Dermis blood vessel endothelial cell (primary cell): ENCODE data around the gene CD320. TPM values are rescaled to one million over a fixed set of nuclear protein-coding genes. Genes with fewer than 3 reads are reported as not detected.
"Not testable (repeated sequence)": the region's sequence is repeated elsewhere in the genome, so short reads cannot be mapped to it uniquely, and the experiment has no call there.

ENCODE experiments used
- DNase-seq: peaks from one replicate; pipeline ENCODE4 v3.0.0; 2010
- total RNA-seq: library from RNA; depleted of rRNA; stranded (reverse); fragments of >200 nt; gene quantifications from 2 replicates; pipeline ENCODE4 v1.2.3, GENCODE V29; 2014

The CD320 gene
- total RNA-seq, 1 donor from 2014 or later, result 38.8 TPM

GRCh38 chr19:8332976-8333766 is 25.0 kb upstream of the CD320 start:
- no peak for DNase-seq

DNA sequence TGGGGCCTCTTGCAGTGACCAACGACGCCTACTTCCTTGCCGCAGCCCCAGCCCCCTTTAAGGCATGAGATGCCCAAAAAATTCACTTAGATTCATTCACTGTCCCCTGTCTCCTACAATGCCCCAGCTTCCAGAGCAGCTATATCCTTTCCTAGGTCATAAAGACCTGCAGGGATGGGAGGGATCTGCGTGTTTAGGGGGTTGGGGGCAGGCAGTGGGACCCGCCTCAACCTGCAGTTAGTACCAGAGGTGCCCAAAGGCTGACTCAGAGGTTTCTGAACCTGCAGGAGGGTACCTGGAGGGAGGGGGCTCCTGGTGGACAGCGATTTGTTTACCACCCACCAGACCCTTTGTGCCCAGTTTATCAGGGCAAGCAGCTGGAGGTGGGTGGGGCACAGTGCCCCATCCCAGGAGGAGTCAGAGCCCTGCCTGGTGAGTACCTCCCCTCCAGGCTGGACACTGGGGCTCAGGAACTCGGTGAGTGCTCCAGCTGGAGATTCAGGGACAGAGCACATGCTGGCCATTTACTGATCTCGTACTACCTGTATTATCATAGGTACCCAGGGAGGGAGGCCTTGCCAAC is 23.2 kb upstream of the CD320 start:
- no peak for DNase-seq

GRCh38 chr19:8329996-8330395 is 21.8 kb upstream of the CD320 start:
- no peak for DNase-seq

DNA sequence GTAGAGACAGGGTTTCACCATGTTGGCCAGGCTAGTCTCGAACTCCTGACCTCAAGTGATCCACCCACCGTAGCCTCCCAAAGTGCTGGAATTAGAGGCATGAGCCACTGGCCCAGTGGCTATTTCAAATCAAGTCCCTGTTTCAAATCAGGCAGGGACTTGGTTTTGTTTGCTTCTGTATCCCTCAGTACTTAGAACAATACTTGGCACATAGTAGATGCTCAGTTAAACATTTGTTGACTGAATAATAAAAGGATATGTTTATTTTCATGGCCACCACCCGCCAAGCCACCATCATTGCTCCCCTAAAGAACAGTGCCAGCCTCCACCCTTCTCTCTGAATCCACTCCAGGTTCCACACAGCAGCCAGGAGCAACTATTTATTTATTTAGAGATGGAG is 17.3 kb upstream of the CD320 start:
- no peak for DNase-seq

- peak; percentile 59 for DNase-seq
Measured at GRCh38 chr19:8324186-8325050, 16.3 kb upstream of the CD320 start.

DNA sequence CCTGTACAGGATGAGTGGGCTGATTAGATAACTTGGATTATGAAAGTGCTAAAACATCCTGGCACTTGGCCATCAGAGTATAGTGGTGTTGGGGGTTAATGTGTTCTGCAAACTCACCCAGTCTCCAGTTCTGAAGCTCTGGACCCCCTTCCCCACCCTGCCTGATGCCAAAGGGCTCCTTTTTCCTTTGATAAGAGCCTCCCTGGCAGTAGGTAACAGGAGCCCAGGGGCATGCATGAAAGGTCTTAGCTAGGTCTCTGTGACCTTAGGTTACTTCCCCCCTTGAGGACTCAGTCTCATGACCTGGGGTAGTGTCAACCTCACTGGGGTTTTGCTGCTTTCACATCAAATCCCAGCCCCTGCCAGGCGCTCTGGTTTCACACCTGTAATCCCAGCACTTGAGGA is 15.6 kb upstream of the CD320 start:
- DNase-seq, result peak; percentile 43

GRCh38 chr19:8322638-8322997 is 14.5 kb upstream of the CD320 start:
- DNase-seq, result peak; percentile 16

DNA sequence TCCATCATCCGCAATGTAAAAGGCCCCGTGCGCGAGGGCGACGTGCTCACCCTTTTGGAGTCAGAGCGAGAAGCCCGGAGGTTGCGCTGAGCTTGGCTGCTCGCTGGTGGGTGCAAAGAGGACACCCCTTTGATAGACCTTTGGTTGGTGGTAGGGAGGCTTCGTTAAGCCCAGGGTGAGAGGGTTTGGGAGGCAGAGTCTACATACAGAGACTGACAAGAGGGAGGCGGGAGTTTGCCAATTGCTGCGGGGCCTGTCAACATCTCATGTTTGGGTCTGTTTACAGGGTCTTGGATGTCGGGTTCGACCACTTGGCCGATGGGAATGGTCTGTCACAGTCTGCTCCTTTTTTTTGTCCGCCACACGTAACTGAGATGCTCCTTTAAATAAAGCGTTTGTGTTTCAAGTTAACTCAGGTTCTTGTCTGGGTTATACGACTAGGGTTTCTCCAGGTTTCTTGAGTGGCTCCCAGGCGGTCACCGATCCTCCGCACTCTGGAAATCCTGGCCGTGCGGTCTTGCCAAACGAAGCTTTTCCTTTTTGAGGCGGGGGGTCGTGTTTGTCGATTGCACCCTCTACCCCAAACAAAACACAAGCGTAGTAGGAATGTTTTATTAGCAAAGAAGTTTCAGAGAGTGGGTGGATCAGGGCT is 14.0 kb upstream of the CD320 start:
- peak; percentile 39 for DNase-seq

DNA sequence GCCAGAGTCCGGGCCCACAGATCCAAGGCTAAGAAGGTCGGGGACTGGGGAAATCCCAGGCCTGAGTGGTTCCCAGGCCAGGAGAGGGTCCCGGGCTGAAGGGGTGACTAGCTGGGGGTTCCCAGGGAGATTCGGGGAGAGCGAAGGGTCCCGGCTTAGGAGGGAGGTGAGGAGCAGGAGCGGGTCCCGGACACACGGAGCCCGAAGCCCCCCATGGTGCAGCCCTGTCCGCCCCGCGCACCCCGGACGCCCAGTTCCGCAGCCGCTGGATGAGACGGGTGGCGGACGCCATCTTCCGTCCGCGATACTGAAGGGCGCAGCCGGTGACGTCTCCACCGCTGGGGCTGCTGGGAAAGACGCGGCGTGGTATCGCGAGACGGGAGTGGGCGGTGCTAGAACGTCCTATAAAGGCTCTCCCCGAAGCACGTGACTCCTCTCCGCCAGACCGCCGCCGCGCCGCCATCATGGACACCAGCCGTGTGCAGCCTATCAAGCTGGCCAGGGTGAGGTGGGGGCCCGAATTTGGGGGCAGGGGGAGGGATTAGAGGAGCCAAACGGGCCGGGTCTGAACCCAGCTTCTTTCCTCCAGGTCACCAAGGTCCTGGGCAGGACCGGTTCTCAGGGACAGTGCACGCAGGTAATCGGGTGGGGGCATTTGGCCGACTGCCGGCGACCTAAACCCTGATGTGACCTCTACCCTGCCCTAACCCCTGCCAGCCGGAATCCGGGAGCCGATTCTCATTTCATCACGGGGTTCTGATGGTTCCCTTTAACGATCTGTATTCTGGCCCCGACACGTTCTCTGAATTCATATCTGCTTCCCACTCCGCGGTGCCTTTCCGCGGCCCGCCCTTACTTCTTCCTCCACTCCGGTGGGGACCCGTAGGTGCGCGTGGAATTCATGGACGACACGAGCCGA is 13.2 kb upstream of the CD320 start, which contains the start of the genes NDUFA7 and RPS28:
Gene NDUFA7, minus strand, starts transcription at position 309 of the 919 bp plus-strand sequence. Its CDS starts 17 bp downstream, at position 292.
Gene RPS28, plus strand, starts transcription at position 430 of the 919 bp plus-strand sequence. Its CDS starts 35 bp downstream, at position 465.
- peak; percentile 98 for DNase-seq

- DNase-seq, result peak; percentile 34
Measured at GRCh38 chr19:8320564-8321066, 12.5 kb upstream of the CD320 start.

- no peak for DNase-seq
Measured at GRCh38 chr19:8319807-8320520, 11.8 kb upstream of the CD320 start.

- not testable (repeated sequence) for DNase-seq
Measured at GRCh38 chr19:8318835-8319234, 10.7 kb upstream of the CD320 start.

GRCh38 chr19:8316351-8317125 is 8.4 kb upstream of the CD320 start:
- no peak for DNase-seq

GRCh38 chr19:8314981-8315640 is 7.0 kb upstream of the CD320 start:
- DNase-seq, result not testable (repeated sequence)

GRCh38 chr19:8311461-8312260 is 3.5 kb upstream of the CD320 start:
- peak; percentile 44 for DNase-seq

GRCh38 chr19:8310342-8311055 is 2.3 kb upstream of the CD320 start:
- DNase-seq, result no peak

DNA sequence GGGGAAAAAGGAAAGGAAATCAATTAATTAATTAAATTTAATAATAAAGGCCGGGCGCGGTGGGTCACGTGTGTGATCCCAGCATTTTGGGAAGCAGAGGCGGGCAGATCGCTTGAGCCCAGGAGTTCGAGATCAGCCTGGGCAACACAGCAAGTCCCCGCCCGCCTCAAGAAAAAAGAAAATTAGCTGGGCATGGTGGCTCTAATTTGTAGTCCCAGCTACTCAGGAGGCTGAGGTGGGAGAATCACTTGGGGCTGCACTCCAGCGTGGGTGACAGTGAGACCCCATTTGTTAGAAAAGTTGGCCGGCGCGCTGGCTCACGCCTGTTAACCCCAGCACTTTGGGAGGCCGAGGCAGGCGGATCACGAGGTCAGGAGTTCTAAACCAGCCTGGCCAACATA is 733 bp upstream of the CD320 start:
- DNase-seq, result no peak
